ENCODE data around the gene GNB4. TPM values are rescaled to one million over a fixed set of nuclear protein-coding genes. Genes with fewer than 3 reads are reported as not detected.

GNB4 gene
- total RNA-seq, 1 experiment from 2014 or later, result 19.4 TPM

DNA sequence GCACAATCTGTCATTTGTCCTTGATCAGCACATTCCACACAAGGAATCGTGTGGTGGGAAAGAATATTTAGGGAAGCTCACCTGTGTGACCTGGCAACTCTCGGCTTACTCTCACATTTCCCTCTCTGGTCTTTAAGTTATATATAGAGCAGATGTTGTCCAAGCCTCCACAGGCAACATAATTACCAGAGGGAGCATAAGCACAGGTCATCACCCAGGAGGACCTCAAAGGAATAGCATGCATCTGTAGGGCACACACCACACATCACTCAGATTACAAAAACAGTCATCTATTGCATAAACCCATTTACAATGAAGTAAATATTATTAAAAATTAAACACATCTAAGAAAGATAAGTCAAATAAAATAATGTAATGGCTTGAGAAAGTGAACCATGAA lies 36.5 kb downstream of the GNB4 start:
- Histone ChIP-seq H3K9me2 (ENCODE audit: insufficient read depth) (no peaks in the 10 kb centered on the region), H3K4me3 (no peak overlapping the region), H4K20me1 (ENCODE audit: insufficient read depth) (no peaks in the 10 kb centered on the region), H3K9me3 (ENCODE audit: insufficient read depth, low read depth) (no peaks in the 10 kb centered on the region), H3K27me3 (ENCODE audit: insufficient read depth, low read depth) (no peaks in the 10 kb centered on the region), H3K4me1 (replicated peaks; ENCODE audit: insufficient read depth) (no peaks in the 10 kb centered on the region), H3K27ac (no peak overlapping the region), H3K4me2 (no peak overlapping the region), H3K79me2 (ENCODE audit: low read depth) (no peaks in the 10 kb centered on the region), H3F3A (ENCODE audit: insufficient read depth, low read depth) (no peaks in the 10 kb centered on the region), H2AFZ (no peak overlapping the region), H3K36me3 (ENCODE audit: low read depth) (no peaks in the 10 kb centered on the region)
- no peak for DNase-seq
- intact Hi-C loops (cut with micrococcal nuclease; ENCODE audit: unreplicated experiment), result no loop called here
- TF ChIP-seq EZH2 (IDR thresholded peaks at IDR 0.05; ENCODE audit: low read depth), result no peak
- TF ChIP-seq, protein P1, sequence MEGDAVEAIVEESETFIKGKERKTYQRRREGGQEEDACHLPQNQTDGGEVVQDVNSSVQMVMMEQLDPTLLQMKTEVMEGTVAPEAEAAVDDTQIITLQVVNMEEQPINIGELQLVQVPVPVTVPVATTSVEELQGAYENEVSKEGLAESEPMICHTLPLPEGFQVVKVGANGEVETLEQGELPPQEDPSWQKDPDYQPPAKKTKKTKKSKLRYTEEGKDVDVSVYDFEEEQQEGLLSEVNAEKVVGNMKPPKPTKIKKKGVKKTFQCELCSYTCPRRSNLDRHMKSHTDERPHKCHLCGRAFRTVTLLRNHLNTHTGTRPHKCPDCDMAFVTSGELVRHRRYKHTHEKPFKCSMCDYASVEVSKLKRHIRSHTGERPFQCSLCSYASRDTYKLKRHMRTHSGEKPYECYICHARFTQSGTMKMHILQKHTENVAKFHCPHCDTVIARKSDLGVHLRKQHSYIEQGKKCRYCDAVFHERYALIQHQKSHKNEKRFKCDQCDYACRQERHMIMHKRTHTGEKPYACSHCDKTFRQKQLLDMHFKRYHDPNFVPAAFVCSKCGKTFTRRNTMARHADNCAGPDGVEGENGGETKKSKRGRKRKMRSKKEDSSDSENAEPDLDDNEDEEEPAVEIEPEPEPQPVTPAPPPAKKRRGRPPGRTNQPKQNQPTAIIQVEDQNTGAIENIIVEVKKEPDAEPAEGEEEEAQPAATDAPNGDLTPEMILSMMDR (conservative IDR thresholded peaks at IDR 0.05), result no peak
- CTCF ChIA-PET, result no interaction called here
- POLR2A ChIA-PET (ENCODE audit: unreplicated experiment), result no interaction called here
- no TSS peak for BruUV-seq (replicated peaks)

GRCh38 chr3:179410999-179411398 lies 40.3 kb downstream of the GNB4 start:
- CTCF ChIA-PET, result no interaction called here

GRCh38 chr3:179410331-179410730 lies 40.9 kb downstream of the GNB4 start:
- Histone ChIP-seq H3K4me1 (replicated peaks; ENCODE audit: insufficient read depth) (no peaks in the 10 kb centered on the region), H3K4me3 (no peak overlapping the region), H3K27ac (no peak overlapping the region), H4K20me1 (ENCODE audit: insufficient read depth) (no peaks in the 10 kb centered on the region), H3F3A (ENCODE audit: insufficient read depth, low read depth) (no peaks in the 10 kb centered on the region), H3K27me3 (ENCODE audit: insufficient read depth, low read depth) (no peaks in the 10 kb centered on the region), H3K9me2 (ENCODE audit: insufficient read depth) (no peaks in the 10 kb centered on the region), H3K9me3 (ENCODE audit: insufficient read depth, low read depth) (no peaks in the 10 kb centered on the region), H3K79me2 (ENCODE audit: low read depth) (no peaks in the 10 kb centered on the region), H3K36me3 (ENCODE audit: low read depth) (no peaks in the 10 kb centered on the region), H3K4me2 (no peak overlapping the region), H2AFZ (no peak overlapping the region)
- ChIA-PET POLR2A (ENCODE audit: unreplicated experiment) (no interaction called here), CTCF (no interaction called here)
- intact Hi-C loops (cut with micrococcal nuclease; ENCODE audit: unreplicated experiment), result no loop called here
- TF ChIP-seq EZH2 (IDR thresholded peaks at IDR 0.05; ENCODE audit: low read depth), result no peak
- TF ChIP-seq, protein P1 (conservative IDR thresholded peaks at IDR 0.05), result no peak
- BruUV-seq (replicated peaks), result no TSS peak
- DNase-seq, result no peak

More at GRCh38 chr3:179410999-179411398, 40.3 kb downstream of the GNB4 start:
- no peaks in the 10 kb centered on the region for H3K36me3 ChIP-seq (ENCODE audit: low read depth)
- no peaks in the 10 kb centered on the region for H3K9me3 ChIP-seq (ENCODE audit: insufficient read depth, low read depth)
- H2AFZ ChIP-seq, result no peak overlapping the region
- no peak overlapping the region for H3K4me3 ChIP-seq
- H3K27ac ChIP-seq, result no peak overlapping the region
- H3F3A ChIP-seq (ENCODE audit: insufficient read depth, low read depth), result no peaks in the 10 kb centered on the region
- no peaks in the 10 kb centered on the region for H3K9me2 ChIP-seq (ENCODE audit: insufficient read depth)
- H3K4me1 ChIP-seq (replicated peaks; ENCODE audit: insufficient read depth), result no peaks in the 10 kb centered on the region
- no peaks in the 10 kb centered on the region for H4K20me1 ChIP-seq (ENCODE audit: insufficient read depth)
- no peaks in the 10 kb centered on the region for H3K27me3 ChIP-seq (ENCODE audit: insufficient read depth, low read depth)
- BruUV-seq (replicated peaks), result no TSS peak
- intact Hi-C loops (cut with micrococcal nuclease; ENCODE audit: unreplicated experiment), result no loop called here
- POLR2A ChIA-PET (ENCODE audit: unreplicated experiment), result no interaction called here
- no peaks in the 10 kb centered on the region for H3K79me2 ChIP-seq (ENCODE audit: low read depth)
- no peak for TF ChIP-seq EZH2 (IDR thresholded peaks at IDR 0.05; ENCODE audit: low read depth)
- TF ChIP-seq, protein P1 (conservative IDR thresholded peaks at IDR 0.05), result no peak
- no peak for DNase-seq
- no peak overlapping the region for H3K4me2 ChIP-seq
